NOMO-1 treated with dmso at 0.1 percent for 144 hours (cell line): ENCODE measurements around the gene CCDC3.
"Not testable (repeated sequence)": the region's sequence is repeated elsewhere in the genome, so short reads cannot be mapped to it uniquely, and the experiment has no call there.

Experiments
- DNase-seq: peaks from one replicate; lab custom pipeline; 2025; ENCODE audit not compliant: unreplicated experiment; lab: John Stamatoyannopoulos, UW

The CCDC3 gene

GRCh38 chr10:13001887-13002212 lies 337 bp upstream of the CCDC3 start:
- no peak for DNase-seq

- DNase-seq = no peak
Measured at GRCh38 chr10:13000431-13000830, 1.1 kb downstream of the CCDC3 start.

- no peak for DNase-seq
Measured at GRCh38 chr10:12999849-13000248, 1.7 kb downstream of the CCDC3 start.

- DNase-seq = no peak
Measured at GRCh38 chr10:12995425-12995861, 6.1 kb downstream of the CCDC3 start.

GRCh38 chr10:12993595-12993994 lies 7.9 kb downstream of the CCDC3 start:
- DNase-seq = no peak

GRCh38 chr10:12985347-12985746 lies 16.2 kb downstream of the CCDC3 start:
- no peak for DNase-seq

- no peak for DNase-seq
Measured at GRCh38 chr10:12984165-12984747, 17.3 kb downstream of the CCDC3 start.

- not testable (repeated sequence) for DNase-seq
Measured at GRCh38 chr10:12983568-12983967, 17.9 kb downstream of the CCDC3 start.

- DNase-seq = no peak
Measured at GRCh38 chr10:12981570-12981969, 19.9 kb downstream of the CCDC3 start.

GRCh38 chr10:12980713-12981306 lies 20.7 kb downstream of the CCDC3 start:
- no peak for DNase-seq

GRCh38 chr10:12980102-12980661 lies 21.3 kb downstream of the CCDC3 start:
- DNase-seq = no peak

GRCh38 chr10:12978891-12979290 lies 22.6 kb downstream of the CCDC3 start:
- no peak for DNase-seq

- DNase-seq = no peak
Measured at GRCh38 chr10:12975906-12976305, 25.6 kb downstream of the CCDC3 start.

- DNase-seq = no peak
Measured at GRCh38 chr10:12975266-12975665, 26.2 kb downstream of the CCDC3 start.

GRCh38 chr10:12974491-12975199 lies 26.9 kb downstream of the CCDC3 start:
- no peak for DNase-seq

GRCh38 chr10:12974078-12974477 lies 27.4 kb downstream of the CCDC3 start:
- DNase-seq = no peak

- no peak for DNase-seq
Measured at GRCh38 chr10:12973149-12973718, 28.3 kb downstream of the CCDC3 start.

- DNase-seq = no peak
Measured at GRCh38 chr10:12972146-12972545, 29.4 kb downstream of the CCDC3 start.

- DNase-seq = no peak
Measured at GRCh38 chr10:12971001-12971788, 30.3 kb downstream of the CCDC3 start.

- DNase-seq = no peak
Measured at GRCh38 chr10:12969951-12970350, 31.6 kb downstream of the CCDC3 start.

- no peak for DNase-seq
Measured at GRCh38 chr10:12966067-12966466, 35.4 kb downstream of the CCDC3 start.
